Stimulated activated CD8-positive, alpha-beta memory T cell treated with anti-CD3 and anti-CD28 coated beads, Interleukin-2, amount 100 ng/mL, for 1 hour (primary cell): Measurements from ENCODE around the gene POLR1C.
"Not testable (repeated sequence)": the region's sequence is repeated elsewhere in the genome, so short reads cannot be mapped to it uniquely, and the experiment has no call there.

ENCODE experiments used
- DNase-seq, 2 donors: peaks; one replicate each; pipeline ENCODE4 v3.0.0-alpha.2; 2020; ENCODE audit warnings: low read depth in 2 of 2

POLR1C gene

GRCh38 chr6:43509984-43510826, 6.7 kb upstream of the POLR1C start, which contains the start of gene LRRC73:
LRRC73 (minus strand) TSS chr6:43510346; CDS start chr6:43509785, 561 bp downstream.
- peak; percentile 64 to 65 for DNase-seq

- no peak for DNase-seq
Observed at GRCh38 chr6:43510827-43511163, 6.1 kb upstream of the POLR1C start.

- DNase-seq, result no peak
Observed at GRCh38 chr6:43511824-43512415, 5.0 kb upstream of the POLR1C start.

GRCh38 chr6:43515808-43516207, 1.1 kb upstream of the POLR1C start:
- DNase-seq, result no peak

GRCh38 chr6:43516367-43516696, 557 bp upstream of the POLR1C start:
- DNase-seq, result no peak

- no peak for DNase-seq
Observed at GRCh38 chr6:43517505-43518357, 842 bp downstream of the POLR1C start.

- no peak for DNase-seq
Observed at GRCh38 chr6:43520097-43520496, 3.2 kb downstream of the POLR1C start.

- no peak for DNase-seq
Observed at GRCh38 chr6:43521836-43522235, 4.9 kb downstream of the POLR1C start.

- DNase-seq, result no peak
Observed at GRCh38 chr6:43522547-43523261, 5.8 kb downstream of the POLR1C start.

GRCh38 chr6:43523284-43523683, 6.4 kb downstream of the POLR1C start:
- DNase-seq, result no peak

GRCh38 chr6:43524483-43524961, 7.6 kb downstream of the POLR1C start:
- DNase-seq, result no peak

GRCh38 chr6:43532201-43532600, 15.3 kb downstream of the POLR1C start:
- no peak for DNase-seq

GRCh38 chr6:43538986-43539385, 22.1 kb downstream of the POLR1C start:
- DNase-seq, result not testable (repeated sequence)

- not testable (repeated sequence) for DNase-seq
Observed at GRCh38 chr6:43539409-43539808, 22.5 kb downstream of the POLR1C start.

GRCh38 chr6:43540507-43540906, 23.6 kb downstream of the POLR1C start:
- DNase-seq, result no peak

GRCh38 chr6:43541774-43542471, 25.0 kb downstream of the POLR1C start:
- DNase-seq, result no peak

- DNase-seq, result no peak
Observed at GRCh38 chr6:43544461-43544860, 27.6 kb downstream of the POLR1C start.

GRCh38 chr6:43547222-43547621, 30.3 kb downstream of the POLR1C start:
- DNase-seq, result no peak

- not testable (repeated sequence) for DNase-seq
Observed at GRCh38 chr6:43557620-43558019, 40.7 kb downstream of the POLR1C start.

GRCh38 chr6:43559328-43559727, 42.4 kb downstream of the POLR1C start:
- no peak for DNase-seq

- DNase-seq, result no peak
Observed at GRCh38 chr6:43570876-43571441, 54.1 kb downstream of the POLR1C start.
